Heart left ventricle (tissue), 13 donors: Measurements from ENCODE around the gene MVB12A.

Experiments
- POLR2A ChIP-seq, 2 donors: fragments of 450-650 bp; IDR thresholded peaks; one replicate each; pipeline ENCODE4 v1.6.1; 2017; ENCODE audit warnings: antibody characterized with exemption in 2 of 2, mild to moderate bottlenecking in 2 of 2, moderate library complexity in 2 of 2
- TF ChIP-seq, protein P1 (sequence below), 12 donors: fragments of 200-600 bp; sonication (generic) in 4 of 12; IDR thresholded peaks; one replicate each; pipeline versions ENCODE4 v1.5.0 to v1.8.0; 2018 to 2022; ENCODE audit warnings: antibody characterized with exemption in 12 of 12, mild to moderate bottlenecking in 5 of 12
- donor health status: ischemic (EF 13 %, LVEDD 7.1; RV severe dilation, severe dysfunction).
- donor health status: DM: no; HTN: yes; CAD: no.
- donor health status: DM: no; HTN: no; CAD: no.
- donor health status: ischemic (EF 25% LVEDD 6.9; RV normal size, moderate dysfunction).
- donor health status: ischemic (EF 25% LVEDD 5.7; RV mildly dilated, moderate dysfunction).
- donor health status: ischemic (EF 35%, LVEDD 5.7; RV mildly dilated, moderate dysfunction).
- donor health status: nonischemic (EF 11% LVEDD 7.7; RV severe dilation, severe dysfunction).
- donor health status: DM: yes; HTN: yes; CAD: no.
- donor health status: PGD.
- donor health status: ischemic (EF 29% LVEDD 5.4; RV normal size, mild dysfunction).
- donor health status: nonischemic (EF 23%, LVEDD 6.1; RV moderate dilation, normal function).

DNA sequence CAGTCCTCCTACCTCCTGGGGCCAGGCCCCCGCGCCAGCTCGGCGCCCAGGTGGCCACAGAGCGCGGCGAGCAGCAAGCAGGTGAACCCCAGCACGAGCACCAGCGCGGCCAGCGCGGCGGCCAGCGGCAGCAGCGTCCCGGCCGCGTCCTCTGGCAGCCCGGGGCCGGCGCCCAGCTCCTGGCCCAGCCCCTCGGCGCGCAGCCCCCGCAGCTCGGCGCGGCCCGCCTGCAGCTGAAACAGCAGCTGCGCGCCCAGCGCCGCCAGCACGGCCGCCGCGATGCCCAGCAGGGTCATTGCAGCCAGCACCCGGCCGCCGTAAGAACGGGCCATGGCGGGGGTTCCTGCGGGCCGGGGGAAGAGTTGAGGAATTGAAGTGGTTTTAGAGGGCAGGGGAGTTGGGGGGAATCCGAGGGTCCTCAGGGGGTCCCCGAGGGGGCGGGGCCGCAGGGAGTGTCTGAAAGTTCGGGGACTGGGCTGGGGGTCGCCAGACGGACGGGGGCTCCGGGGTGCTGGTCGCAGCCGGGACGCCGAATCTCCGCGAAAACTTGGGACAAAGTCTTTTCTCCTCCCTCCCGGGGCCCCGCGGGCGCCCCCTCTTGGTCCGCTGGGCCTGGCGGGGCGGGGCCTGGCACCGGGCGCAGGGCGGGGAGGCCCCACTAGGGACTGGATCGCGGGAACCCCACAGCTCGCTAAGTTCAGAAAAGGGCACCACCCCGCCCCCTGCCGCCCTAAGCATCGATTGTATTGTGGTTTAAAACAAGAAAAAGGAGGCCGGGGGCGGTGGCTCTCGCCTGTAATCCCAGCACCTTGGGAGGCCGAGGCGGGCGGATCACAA lies 28.5 kb downstream of the MVB12A start, which contains the start of gene TMEM221:
- TF ChIP-seq, protein P1, sequence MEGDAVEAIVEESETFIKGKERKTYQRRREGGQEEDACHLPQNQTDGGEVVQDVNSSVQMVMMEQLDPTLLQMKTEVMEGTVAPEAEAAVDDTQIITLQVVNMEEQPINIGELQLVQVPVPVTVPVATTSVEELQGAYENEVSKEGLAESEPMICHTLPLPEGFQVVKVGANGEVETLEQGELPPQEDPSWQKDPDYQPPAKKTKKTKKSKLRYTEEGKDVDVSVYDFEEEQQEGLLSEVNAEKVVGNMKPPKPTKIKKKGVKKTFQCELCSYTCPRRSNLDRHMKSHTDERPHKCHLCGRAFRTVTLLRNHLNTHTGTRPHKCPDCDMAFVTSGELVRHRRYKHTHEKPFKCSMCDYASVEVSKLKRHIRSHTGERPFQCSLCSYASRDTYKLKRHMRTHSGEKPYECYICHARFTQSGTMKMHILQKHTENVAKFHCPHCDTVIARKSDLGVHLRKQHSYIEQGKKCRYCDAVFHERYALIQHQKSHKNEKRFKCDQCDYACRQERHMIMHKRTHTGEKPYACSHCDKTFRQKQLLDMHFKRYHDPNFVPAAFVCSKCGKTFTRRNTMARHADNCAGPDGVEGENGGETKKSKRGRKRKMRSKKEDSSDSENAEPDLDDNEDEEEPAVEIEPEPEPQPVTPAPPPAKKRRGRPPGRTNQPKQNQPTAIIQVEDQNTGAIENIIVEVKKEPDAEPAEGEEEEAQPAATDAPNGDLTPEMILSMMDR (IDR thresholded peaks at IDR 0.05), result peak; percentile 29 to 74 (median 58)
- no peak for TF ChIP-seq POLR2A (IDR thresholded peaks at IDR 0.05)
